GM12865 (cell line): Measurements from ENCODE around the gene SERPINB12.

Source experiments
- DNase-seq: peaks from one replicate; pipeline ENCODE4 v3.0.0; 2010; ENCODE audit warnings: low read depth
- H3K4me3 ChIP-seq: 2 replicates; pipeline ENCODE4 v1.5.1; 2011; ENCODE audit warnings: mild to moderate bottlenecking, low read depth, low read length, control low read depth
- TF ChIP-seq, protein P1 (sequence below): IDR thresholded peaks from 2 replicates; pipeline ENCODE4 v1.5.1; 2011; ENCODE audit warnings: low read length, control low read depth, low read depth, inconsistent platforms; ENCODE audit not compliant: insufficient read depth; ENCODE audit errors: missing control alignments

Gene SERPINB12

DNA sequence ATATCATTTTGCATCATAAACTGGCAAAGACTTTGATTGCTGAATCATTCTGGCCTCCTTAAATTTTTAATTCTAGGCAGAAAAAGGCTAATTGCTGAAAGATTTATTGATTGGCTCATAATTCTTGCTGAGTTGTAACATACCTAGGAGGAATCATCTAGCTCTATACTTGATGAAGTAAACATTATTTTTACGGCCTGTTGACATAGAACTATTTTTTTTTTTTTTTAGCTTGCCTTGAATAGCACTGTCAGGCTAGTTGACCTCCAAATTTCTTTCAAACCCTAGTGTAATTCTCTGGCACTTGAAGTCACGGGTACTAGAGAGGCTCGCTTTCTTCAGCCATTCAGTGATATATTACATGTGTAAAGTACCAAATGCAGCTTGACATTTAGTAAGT lies 2.8 kb downstream of the SERPINB12 start:
- no peak for DNase-seq
- TF ChIP-seq, protein P1, sequence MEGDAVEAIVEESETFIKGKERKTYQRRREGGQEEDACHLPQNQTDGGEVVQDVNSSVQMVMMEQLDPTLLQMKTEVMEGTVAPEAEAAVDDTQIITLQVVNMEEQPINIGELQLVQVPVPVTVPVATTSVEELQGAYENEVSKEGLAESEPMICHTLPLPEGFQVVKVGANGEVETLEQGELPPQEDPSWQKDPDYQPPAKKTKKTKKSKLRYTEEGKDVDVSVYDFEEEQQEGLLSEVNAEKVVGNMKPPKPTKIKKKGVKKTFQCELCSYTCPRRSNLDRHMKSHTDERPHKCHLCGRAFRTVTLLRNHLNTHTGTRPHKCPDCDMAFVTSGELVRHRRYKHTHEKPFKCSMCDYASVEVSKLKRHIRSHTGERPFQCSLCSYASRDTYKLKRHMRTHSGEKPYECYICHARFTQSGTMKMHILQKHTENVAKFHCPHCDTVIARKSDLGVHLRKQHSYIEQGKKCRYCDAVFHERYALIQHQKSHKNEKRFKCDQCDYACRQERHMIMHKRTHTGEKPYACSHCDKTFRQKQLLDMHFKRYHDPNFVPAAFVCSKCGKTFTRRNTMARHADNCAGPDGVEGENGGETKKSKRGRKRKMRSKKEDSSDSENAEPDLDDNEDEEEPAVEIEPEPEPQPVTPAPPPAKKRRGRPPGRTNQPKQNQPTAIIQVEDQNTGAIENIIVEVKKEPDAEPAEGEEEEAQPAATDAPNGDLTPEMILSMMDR: no peak
- no peak overlapping the region for H3K4me3 ChIP-seq

DNA sequence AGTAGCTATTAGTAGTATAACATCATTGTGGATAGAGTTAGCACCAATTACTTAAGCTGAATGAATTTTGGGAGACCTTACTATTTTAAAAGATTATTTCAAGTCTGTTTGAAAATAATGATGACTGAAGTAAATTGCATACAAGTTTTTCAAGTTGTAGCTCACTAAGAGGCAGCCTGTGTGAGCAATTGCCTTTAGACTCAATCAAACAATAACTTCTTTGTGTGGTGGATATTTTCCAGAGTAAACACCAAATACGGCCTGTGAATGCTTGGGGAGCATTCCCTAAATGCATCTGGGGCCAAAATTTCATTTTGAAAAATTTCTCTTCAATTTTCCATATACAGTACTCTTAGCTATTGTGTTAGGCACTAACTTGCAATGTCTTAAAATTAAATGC lies 7.9 kb downstream of the SERPINB12 start:
- no peak for DNase-seq
- TF ChIP-seq, protein P1: no peak
- H3K4me3 ChIP-seq: no peak overlapping the region

DNA sequence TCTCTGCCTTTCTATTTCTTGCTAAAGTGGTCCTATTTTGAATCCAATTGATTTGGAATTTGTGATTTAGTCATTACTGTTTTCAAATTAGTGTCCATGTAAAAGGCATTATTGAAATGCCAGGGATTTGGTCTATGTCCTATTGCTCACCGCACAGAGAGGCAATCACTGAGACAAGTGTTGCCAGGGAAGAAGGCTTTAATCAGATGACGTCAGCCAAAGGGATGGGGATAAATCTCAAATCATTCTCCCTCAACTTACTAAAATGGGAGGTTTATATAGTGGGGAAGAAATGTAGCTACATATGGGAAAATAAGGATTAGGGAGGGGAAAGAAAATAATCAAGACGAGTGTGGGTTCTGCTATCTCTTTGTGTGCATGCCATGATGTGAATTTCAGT lies 9.6 kb downstream of the SERPINB12 start:
- no peak for DNase-seq
- TF ChIP-seq, protein P1: no peak
- no peak overlapping the region for H3K4me3 ChIP-seq

DNA sequence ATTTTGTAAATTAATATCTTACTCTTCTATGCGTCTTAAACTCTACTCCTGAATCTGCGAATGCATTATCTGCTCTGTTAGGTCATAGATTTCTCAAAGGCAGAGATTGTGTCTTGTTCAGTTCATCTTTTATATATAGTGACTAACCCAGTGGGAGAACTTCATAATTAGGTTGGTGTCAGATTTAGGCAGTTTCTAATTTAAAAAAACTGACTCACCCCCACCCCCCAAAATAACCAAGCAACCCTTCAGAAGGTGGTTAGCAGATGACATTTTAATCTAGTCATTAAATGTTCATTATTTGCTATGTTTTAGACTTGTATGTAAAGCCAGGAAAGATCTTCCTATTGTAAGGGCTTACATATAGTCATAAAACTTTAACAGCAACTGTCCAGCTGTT lies 10.4 kb downstream of the SERPINB12 start:
- DNase-seq: no peak
- H3K4me3 ChIP-seq: no peak overlapping the region

DNA sequence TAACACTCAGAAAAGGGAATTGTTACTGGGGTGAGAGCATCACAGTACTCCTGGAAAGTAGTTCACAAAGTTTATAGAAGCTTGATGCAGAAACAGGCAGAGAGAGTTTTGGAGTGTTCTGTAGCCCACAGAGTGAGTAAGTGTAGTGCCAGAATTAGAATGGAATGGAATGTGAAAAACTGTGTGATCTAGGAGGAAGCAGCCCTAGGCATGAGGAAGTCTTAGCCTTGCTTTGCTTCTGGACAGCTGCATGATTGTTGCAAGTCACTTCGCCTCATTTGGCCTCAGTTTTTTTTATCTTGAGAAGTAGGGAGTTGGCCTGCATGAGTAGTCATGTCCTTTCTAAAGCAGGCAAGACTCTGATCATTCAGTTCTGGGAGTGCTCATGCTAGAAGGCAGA lies 10.9 kb downstream of the SERPINB12 start:
- no peak overlapping the region for H3K4me3 ChIP-seq
- TF ChIP-seq, protein P1: no peak
- no peak for DNase-seq

More for the DNA sequence above, 10.4 kb downstream of the SERPINB12 start:
- TF ChIP-seq, protein P1: no peak

DNA sequence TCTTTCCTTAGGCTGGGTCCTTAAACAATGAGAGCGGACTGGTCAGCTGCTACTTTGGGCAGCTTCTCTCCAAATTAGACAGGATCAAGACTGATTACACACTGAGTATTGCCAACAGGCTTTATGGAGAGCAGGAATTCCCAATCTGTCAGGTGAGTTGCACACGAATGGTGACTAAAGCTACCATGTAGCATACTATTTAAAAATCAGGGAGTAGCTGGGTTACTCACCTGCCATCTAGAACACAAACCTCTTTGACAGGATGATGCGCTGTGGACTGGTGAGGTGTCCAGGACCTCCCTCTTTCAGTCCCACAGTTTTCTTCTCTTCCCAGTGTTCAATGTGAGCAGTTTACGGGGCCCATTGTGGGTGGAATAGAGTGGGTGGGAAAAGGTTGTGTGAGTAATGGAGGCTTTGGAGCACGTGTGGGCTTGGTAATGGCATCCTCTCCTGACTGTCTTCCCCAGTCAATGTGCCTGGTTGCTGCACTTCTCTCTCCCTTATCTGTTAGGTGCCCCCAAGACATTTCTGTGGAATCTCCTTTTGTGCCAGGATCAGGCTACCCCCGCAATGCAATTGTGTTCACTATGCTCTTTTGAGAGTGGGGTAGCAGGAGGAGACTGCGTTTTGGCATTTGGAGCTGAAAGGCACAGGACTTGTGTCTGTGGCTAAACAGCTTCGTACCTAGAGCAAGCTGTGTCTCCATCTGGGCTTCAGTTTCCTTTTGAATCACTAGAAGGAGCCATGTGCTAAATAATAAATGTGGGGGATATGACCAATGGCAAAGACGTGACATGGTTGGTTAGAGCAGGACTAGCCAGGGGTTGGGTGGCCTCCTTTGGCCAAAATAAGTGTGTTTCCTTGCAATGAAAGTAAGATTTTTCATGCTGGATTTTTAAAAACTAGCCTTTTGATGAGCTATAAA lies 17.7 kb downstream of the SERPINB12 start:
- peak; percentile 42 for DNase-seq
- TF ChIP-seq, protein P1: no peak
- no peak overlapping the region for H3K4me3 ChIP-seq
